ENCODE measurements around the gene DLG3. TPM values are rescaled to one million over a fixed set of nuclear protein-coding genes. Genes with fewer than 3 reads are reported as not detected.
A peak's percentile ranks its signal among the peaks of the same experiment; 100 is the strongest.
"Not testable (repeated sequence)": the region's sequence is repeated elsewhere in the genome, so short reads cannot be mapped to it uniquely, and the experiment has no call there.

The DLG3 gene
- 10 to 100 TPM; 17.3 to 18.7 TPM for total RNA-seq

DNA sequence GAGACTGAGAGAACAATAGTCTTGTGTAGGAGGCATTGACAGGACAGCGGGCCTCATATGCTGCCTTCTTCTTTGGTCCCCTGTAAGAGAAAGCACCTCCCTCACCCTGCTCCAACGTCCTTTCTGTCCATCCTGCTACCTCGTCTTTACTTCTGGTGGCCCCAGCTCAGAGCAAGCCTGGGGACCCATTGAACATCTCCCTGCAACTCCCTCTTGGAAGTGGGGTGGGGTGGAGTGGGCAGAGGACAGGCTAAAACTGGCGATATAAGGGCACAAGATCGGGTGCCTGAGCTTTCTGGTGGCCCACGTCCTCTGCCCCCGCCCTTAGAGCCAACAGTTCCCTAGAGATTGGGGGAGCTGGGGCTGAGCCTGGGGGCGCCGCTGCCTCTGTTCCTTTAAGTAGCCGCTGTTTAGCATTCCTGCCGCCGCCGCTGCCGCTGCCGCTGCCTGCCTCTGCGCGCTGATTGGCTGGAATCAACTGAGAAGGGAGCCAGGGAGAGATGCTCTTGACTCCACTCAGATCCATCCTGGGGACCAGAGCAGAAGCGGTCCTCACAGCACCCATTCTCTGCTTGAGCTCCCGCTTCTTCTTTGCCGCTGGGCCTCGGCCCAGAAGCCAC, at the start of gene DLG3:
Gene DLG3, plus strand, starts transcription at position 510 of the 620 bp plus-strand sequence. CDS start 367 bp downstream, outside the sequence.
- Histone ChIP-seq H3K27ac (no peak within 1 kb of the TSS), H3K4me3 (peak within 1 kb of the TSS; percentile 68), H3K4me1 (ENCODE audit: control insufficient read depth in 1 of 2, low read depth in 2 of 2) (peaks cover 0 to 7% of the 10 kb centered on the region in 2 donors), H3K27me3 (replicated peaks; ENCODE audit: insufficient read depth) (no peaks in the 10 kb centered on the region), H3K36me3 (no peaks in the 10 kb centered on the region), H3K9me3 (no peaks in the 10 kb centered on the region)
- TF ChIP-seq, protein P1, sequence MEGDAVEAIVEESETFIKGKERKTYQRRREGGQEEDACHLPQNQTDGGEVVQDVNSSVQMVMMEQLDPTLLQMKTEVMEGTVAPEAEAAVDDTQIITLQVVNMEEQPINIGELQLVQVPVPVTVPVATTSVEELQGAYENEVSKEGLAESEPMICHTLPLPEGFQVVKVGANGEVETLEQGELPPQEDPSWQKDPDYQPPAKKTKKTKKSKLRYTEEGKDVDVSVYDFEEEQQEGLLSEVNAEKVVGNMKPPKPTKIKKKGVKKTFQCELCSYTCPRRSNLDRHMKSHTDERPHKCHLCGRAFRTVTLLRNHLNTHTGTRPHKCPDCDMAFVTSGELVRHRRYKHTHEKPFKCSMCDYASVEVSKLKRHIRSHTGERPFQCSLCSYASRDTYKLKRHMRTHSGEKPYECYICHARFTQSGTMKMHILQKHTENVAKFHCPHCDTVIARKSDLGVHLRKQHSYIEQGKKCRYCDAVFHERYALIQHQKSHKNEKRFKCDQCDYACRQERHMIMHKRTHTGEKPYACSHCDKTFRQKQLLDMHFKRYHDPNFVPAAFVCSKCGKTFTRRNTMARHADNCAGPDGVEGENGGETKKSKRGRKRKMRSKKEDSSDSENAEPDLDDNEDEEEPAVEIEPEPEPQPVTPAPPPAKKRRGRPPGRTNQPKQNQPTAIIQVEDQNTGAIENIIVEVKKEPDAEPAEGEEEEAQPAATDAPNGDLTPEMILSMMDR (IDR thresholded peaks at IDR 0.05): no peak
- DNase-seq (ENCODE audit: low spot score) (no peak), ATAC-seq (ENCODE audit: insufficient number of reproducible peaks, low FRiP score, low read depth) (no peak)

GRCh38 chrX:70398899-70399298, 45.7 kb upstream of the DLG3 start:
- no peaks in the 10 kb centered on the region for H3K4me1 ChIP-seq (ENCODE audit: control insufficient read depth in 1 of 2, low read depth in 2 of 2)
- H3K4me3 ChIP-seq: no peak overlapping the region
- TF ChIP-seq, protein P1 (IDR thresholded peaks at IDR 0.05): no peak
- H3K36me3 ChIP-seq: no peaks in the 10 kb centered on the region
- H3K9me3 ChIP-seq: no peaks in the 10 kb centered on the region
- H3K27ac ChIP-seq: peak overlapping the region in 1 of 2 donors; percentile 26
- ATAC-seq (ENCODE audit: insufficient number of reproducible peaks, low FRiP score, low read depth): no peak
- no peak for DNase-seq (ENCODE audit: low spot score)
- no peaks in the 10 kb centered on the region for H3K27me3 ChIP-seq (replicated peaks; ENCODE audit: insufficient read depth)

DNA sequence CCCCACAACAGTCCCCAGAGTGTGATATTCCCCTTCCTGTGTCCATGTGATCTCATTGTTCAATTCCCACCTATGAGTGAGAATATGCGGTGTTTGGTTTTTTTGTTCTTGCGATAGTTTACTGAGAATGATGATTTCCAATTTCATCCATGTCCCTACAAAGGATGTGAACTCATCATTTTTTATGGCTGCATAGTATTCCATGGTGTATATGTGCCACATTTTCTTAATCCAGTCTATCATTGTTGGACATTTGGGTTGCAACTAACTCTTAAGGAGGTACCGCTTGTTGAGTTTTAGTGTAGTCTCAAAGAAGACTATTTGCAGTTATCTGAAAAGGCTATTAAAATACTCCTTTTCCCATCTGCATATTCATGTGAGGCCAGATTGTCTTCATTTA, 44.5 kb upstream of the DLG3 start:
- not testable (repeated sequence) for DNase-seq (ENCODE audit: low spot score); H3K4me3 ChIP-seq; ATAC-seq (ENCODE audit: insufficient number of reproducible peaks, low FRiP score, low read depth); H3K36me3 ChIP-seq; H3K4me1 ChIP-seq (ENCODE audit: control insufficient read depth in 1 of 2, low read depth in 2 of 2); H3K27me3 ChIP-seq (replicated peaks; ENCODE audit: insufficient read depth); H3K27ac ChIP-seq; H3K9me3 ChIP-seq

GRCh38 chrX:70402721-70403120, 41.9 kb upstream of the DLG3 start:
- TF ChIP-seq, protein P1 (IDR thresholded peaks at IDR 0.05): no peak
- no peak for ATAC-seq (ENCODE audit: insufficient number of reproducible peaks, low FRiP score, low read depth)

DNA sequence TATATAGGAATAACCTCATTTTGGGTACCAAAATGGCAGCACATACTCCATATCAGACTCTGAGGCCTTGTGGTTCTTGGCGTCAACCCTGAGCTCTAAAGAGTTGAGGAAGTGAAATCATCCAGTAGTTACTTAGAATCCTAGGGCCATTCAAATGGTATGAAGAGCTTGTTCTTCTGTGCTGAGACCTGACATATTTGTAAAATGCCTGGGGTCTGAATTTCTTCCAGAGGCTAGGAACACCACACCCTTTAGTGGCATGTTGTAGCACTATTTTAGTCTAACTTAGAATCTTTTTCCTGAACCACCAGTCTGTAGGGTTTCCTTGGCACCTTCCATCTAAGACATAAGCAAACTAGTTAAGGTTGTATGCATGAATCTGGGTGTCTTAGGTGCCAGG, 39.6 kb upstream of the DLG3 start:
- Histone ChIP-seq H3K9me3 (no peaks in the 10 kb centered on the region), H3K4me1 (ENCODE audit: control insufficient read depth in 1 of 2, low read depth in 2 of 2) (no peaks in the 10 kb centered on the region)
- ATAC-seq (ENCODE audit: insufficient number of reproducible peaks, low FRiP score, low read depth): no peak

More at GRCh38 chrX:70402721-70403120, 41.9 kb upstream of the DLG3 start:
- DNase-seq (ENCODE audit: low spot score): no peak
- Histone ChIP-seq H3K27ac (no peak overlapping the region), H3K4me3 (no peak overlapping the region), H3K4me1 (ENCODE audit: control insufficient read depth in 1 of 2, low read depth in 2 of 2) (no peaks in the 10 kb centered on the region), H3K36me3 (no peaks in the 10 kb centered on the region), H3K9me3 (no peaks in the 10 kb centered on the region), H3K27me3 (replicated peaks; ENCODE audit: insufficient read depth) (no peaks in the 10 kb centered on the region)

More for the DNA sequence above, 39.6 kb upstream of the DLG3 start:
- H3K4me3 ChIP-seq: no peak overlapping the region
- no peaks in the 10 kb centered on the region for H3K36me3 ChIP-seq
- no peak overlapping the region for H3K27ac ChIP-seq
- no peak for DNase-seq (ENCODE audit: low spot score)
- no peaks in the 10 kb centered on the region for H3K27me3 ChIP-seq (replicated peaks; ENCODE audit: insufficient read depth)
- TF ChIP-seq, protein P1 (IDR thresholded peaks at IDR 0.05): no peak
